Measurements from ENCODE around the gene HLA-DPA1.
A peak's percentile ranks its signal among the peaks of the same experiment; 100 is the strongest.

The HLA-DPA1 gene

GRCh38 chr6:33014841-33015634 is 58.4 kb downstream of the HLA-DPA1 start:
- peak; percentile 75 for DNase-seq
